Smooth muscle cell of the brain vasculature (primary cell): ENCODE results near the gene YIPF1.
"Not testable (repeated sequence)": the region's sequence is repeated elsewhere in the genome, so short reads cannot be mapped to it uniquely, and the experiment has no call there.

Source experiments
- DNase-seq: peaks from one replicate; pipeline ENCODE4 v3.0.0-alpha.2; 2012; ENCODE audit warnings: low read depth, low spot score

Gene YIPF1

GRCh38 chr1:53895421-53895820, 5.8 kb upstream of the YIPF1 start:
- no peak for DNase-seq

- no peak for DNase-seq
These were observed 5.0 kb upstream of the YIPF1 start for GRCh38 chr1:53894644-53895043.

GRCh38 chr1:53893999-53894636, 4.5 kb upstream of the YIPF1 start, which contains the start of gene DIO1:
Gene DIO1, plus strand, starts transcription at chr1:53894187. Its CDS starts 24 bp downstream, at chr1:53894211.
- DNase-seq: no peak

- no peak for DNase-seq
These were observed 3.3 kb upstream of the YIPF1 start for GRCh38 chr1:53892911-53893310.

- DNase-seq: no peak
These were observed 2.1 kb upstream of the YIPF1 start for GRCh38 chr1:53891678-53892077.

- no peak for DNase-seq
These were observed 1.4 kb upstream of the YIPF1 start for GRCh38 chr1:53891018-53891417.

GRCh38 chr1:53890522-53890941, 935 bp upstream of the YIPF1 start:
- no peak for DNase-seq

DNA sequence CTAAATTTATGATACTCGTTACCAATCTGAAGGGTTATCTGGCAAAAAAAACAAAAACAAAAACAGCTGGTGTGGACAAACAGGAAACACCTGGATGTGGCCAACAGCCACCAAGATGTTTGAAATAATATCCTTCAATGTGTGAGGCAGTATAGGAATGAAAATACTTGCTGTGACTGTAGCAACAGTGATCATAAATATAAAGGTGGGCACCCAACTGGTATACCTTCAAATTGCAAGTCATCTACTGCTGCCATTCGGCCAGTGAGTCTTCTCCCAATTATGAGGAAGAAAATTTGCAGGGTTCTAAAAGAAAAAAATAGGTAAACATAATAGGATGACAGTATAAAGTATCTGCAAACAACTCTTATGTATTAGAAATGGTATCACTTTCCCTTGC, 916 bp downstream of the YIPF1 start:
- DNase-seq: no peak

GRCh38 chr1:53883600-53883999, 6.0 kb downstream of the YIPF1 start:
- DNase-seq: not testable (repeated sequence)

- not testable (repeated sequence) for DNase-seq
These were observed 7.7 kb downstream of the YIPF1 start for GRCh38 chr1:53881853-53882252.

GRCh38 chr1:53878492-53879105, 11.0 kb downstream of the YIPF1 start:
- DNase-seq: no peak

DNA sequence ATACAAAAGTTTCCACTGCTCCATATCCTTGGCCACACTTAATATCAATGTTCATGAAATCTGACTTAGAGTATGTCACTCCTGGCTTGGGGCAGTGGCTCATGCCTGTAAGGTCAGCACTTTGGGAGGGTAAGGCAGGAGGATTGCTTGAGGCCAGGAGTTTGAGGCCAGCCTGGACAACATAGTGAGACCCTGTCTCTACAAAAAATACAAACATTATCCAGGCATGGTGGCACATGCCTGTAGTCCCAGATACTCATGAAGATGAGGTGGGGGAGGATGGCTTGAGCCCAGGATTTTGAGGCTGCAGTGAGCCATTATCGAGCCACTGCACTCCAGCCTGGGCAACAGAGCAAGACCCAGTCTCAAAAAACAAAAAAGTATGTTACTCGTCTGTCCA, 14.4 kb downstream of the YIPF1 start:
- DNase-seq: not testable (repeated sequence)

DNA sequence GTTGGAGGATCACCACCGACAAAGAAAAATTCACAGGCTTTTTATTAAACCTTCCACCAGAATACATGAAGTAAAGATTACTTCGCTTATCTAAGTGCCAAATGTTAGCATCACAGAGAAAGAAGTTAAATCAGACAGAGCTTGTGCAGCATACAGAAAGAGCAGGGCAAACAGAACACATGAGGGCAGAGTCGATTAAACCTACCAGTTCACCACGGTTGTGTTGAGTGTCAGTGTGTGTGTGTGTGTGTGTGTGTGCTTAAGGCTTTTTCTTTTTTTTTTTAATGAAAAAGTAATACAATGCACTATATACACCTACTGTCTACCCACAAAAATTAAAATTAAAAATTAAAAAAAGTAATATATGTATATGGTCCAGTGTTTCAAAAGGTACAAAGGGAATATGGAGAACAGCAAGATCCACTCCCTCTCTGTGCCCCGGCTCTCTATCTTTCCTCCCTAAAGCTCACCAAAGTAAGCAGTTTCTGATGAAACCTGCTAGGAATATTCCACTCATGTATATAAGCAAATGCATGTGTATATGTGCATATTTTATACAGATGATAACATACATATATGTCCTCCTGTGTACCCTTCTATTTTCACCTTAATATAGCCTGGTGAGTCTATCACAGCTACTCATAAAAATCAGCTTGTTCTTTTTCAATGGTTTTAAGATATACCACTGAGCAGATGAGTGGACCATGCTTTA, 17.7 kb downstream of the YIPF1 start:
- DNase-seq: no peak

GRCh38 chr1:53871221-53871620, 18.4 kb downstream of the YIPF1 start:
- DNase-seq: no peak

GRCh38 chr1:53869454-53870117, 20.0 kb downstream of the YIPF1 start:
- DNase-seq: no peak

DNA sequence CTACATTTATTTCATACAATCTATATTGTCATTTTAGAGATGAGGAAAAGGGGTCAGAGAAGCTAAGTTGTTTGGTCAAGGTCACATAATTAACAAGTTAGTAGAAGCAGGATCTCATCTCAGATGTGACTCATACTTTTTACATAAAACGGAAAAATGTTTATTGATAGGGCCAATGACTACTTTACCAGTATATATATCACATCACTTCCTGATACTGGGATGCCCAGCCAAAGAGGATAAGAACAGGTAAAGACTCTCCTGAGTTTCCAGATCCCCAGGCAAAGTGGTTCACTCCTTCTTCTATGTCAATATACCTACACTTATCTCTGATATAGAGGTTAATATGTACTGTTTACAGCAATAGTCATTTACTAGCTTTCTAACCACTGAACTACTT, 21.0 kb downstream of the YIPF1 start:
- DNase-seq: no peak

DNA sequence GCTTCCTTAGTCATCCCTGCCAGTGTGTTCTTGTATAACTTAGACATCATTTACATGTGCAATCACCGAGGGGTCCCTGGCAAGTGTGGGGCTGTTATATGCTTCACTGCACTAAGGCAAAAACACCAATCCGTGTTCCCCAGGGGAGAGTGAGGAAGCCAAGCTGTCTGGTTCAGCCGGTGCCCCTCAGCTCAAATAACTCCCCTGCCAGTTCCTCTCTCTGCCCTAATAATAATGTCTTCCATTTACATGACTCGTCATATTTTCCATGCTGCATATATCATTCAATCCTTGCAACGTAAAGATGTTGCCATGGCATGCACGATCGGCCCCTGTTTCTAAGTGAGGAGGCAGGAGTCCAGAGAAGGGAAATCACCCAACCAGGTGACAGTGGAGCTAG, 27.1 kb downstream of the YIPF1 start:
- DNase-seq: no peak

GRCh38 chr1:53860967-53861411, 28.6 kb downstream of the YIPF1 start:
- no peak for DNase-seq

GRCh38 chr1:53851571-53852285, 37.9 kb downstream of the YIPF1 start:
- no peak for DNase-seq

- no peak for DNase-seq
These were observed 39.4 kb downstream of the YIPF1 start for GRCh38 chr1:53850082-53850673.

- DNase-seq: no peak
These were observed 41.6 kb downstream of the YIPF1 start for GRCh38 chr1:53847980-53848379.
